T-cell (primary cell): ENCODE data around the gene MYBPHL. TPM values are rescaled to one million over a fixed set of nuclear protein-coding genes. Genes with fewer than 3 reads are reported as not detected.

Source experiments
- ATAC-seq, 4 experiments: fragments of 200-7000 bp in 3 of 4; fragments of 150-1000 bp in 1 of 4; cut with Tn5 transposase; replicated peaks in 1 of 4; 1 replicate in 3 of 4; 2 replicates in 1 of 4; pipeline ENCODE4 v1.10.0; 2021; ENCODE audit warnings: moderate library complexity in 3 of 4, mild to moderate bottlenecking in 2 of 4, moderate number of reproducible peaks in 1 of 4
- CTCF ChIA-PET, 2 donors: fragments of 300-600 bp; sonication (Branson Sonifier 250); formaldehyde crosslinking; loops; one replicate each; lab custom pipeline; 2022; ENCODE audit warnings: antibody characterized with exemption in 2 of 2; lab: Charles Lee
- POLR2A ChIA-PET, 2 donors: fragments of 300-600 bp; sonication (Branson Sonifier 250); formaldehyde crosslinking; loops; one replicate each; lab custom pipeline; 2022; ENCODE audit warnings: antibody characterized with exemption in 2 of 2; lab: Charles Lee
- DNase-seq, 35 experiments: peaks; one replicate each; pipeline versions ENCODE4 v3.0.0 to v3.0.0-alpha.2; 2013 to 2023
- H3K27ac ChIP-seq: one replicate; pipeline ENCODE4 v1.5.1; 2013; ENCODE audit warnings: low read length
- H3K27me3 ChIP-seq, 2 experiments: replicated peaks in 1 of 2; 1 replicate in 1 of 2; 2 replicates in 1 of 2; pipeline versions ENCODE4 v1.6.1 to v1.7.0; 2013; ENCODE audit warnings: low read length in 1 of 2, mixed read lengths in 1 of 2; ENCODE audit not compliant: control insufficient read depth in 2 of 2, insufficient read depth in 2 of 2; ENCODE audit errors: extremely low read depth in 1 of 2
- H3K36me3 ChIP-seq, 2 donors: 1 replicate in 1 of 2; 2 replicates in 1 of 2; pipeline versions ENCODE4 v1.6.1 to v1.7.0; 2013; ENCODE audit warnings: low read length in 1 of 2; ENCODE audit not compliant: control insufficient read depth in 2 of 2, insufficient read depth in 1 of 2; ENCODE audit errors: extremely low read depth in 1 of 2
- H3K4me1 ChIP-seq, 2 experiments: 1 replicate in 1 of 2; 2 replicates in 1 of 2; pipeline versions ENCODE4 v1.6.1 to v1.7.0; 2013; ENCODE audit warnings: low read length in 2 of 2, mixed read lengths in 1 of 2; ENCODE audit not compliant: insufficient read depth in 2 of 2, control insufficient read depth in 1 of 2; ENCODE audit errors: extremely low read depth in 1 of 2
- H3K4me3 ChIP-seq, 2 donors: 1 replicate in 1 of 2; 2 replicates in 1 of 2; pipeline versions ENCODE4 v1.5.1 to v1.7.0; 2013; ENCODE audit warnings: mild to moderate bottlenecking in 2 of 2, low read length in 1 of 2, moderate library complexity in 1 of 2; ENCODE audit not compliant: control insufficient read depth in 1 of 2; ENCODE audit errors: extremely low read depth in 1 of 2
- H3K9me3 ChIP-seq: 2 replicates; pipeline ENCODE4 v1.7.0; 2013
- H3K27ac Mint-ChIP-seq, 2 donors: one replicate each; pipeline ENCODE4 v1.8.0; 2020 to 2021; ENCODE audit warnings: mild to moderate bottlenecking in 2 of 2, mixed read lengths in 2 of 2
- H3K27me3 Mint-ChIP-seq, 2 donors: one replicate each; pipeline ENCODE4 v1.8.0; 2021 to 2022; ENCODE audit warnings: mixed read lengths in 2 of 2
- H3K36me3 Mint-ChIP-seq: one replicate; pipeline ENCODE4 v1.8.0; 2021; ENCODE audit warnings: mixed read lengths
- H3K4me1 Mint-ChIP-seq, 3 donors: one replicate each; pipeline ENCODE4 v1.8.0; 2020 to 2022; ENCODE audit warnings: mixed read lengths in 3 of 3, mild to moderate bottlenecking in 1 of 3
- H3K4me3 Mint-ChIP-seq, 3 donors: one replicate each; pipeline ENCODE4 v1.8.0; 2020 to 2022; ENCODE audit warnings: mild to moderate bottlenecking in 3 of 3, mixed read lengths in 3 of 3, moderate library complexity in 3 of 3
- H3K9me3 Mint-ChIP-seq, 3 donors: one replicate each; pipeline ENCODE4 v1.8.0; 2020 to 2022; ENCODE audit warnings: mixed read lengths in 3 of 3
- WGBS: methylation state at CpG from one replicate; pipeline ENCODE4 v1.1.5; 2013; ENCODE audit warnings: missing lambda C conversion rate; ENCODE audit not compliant: insufficient coverage; 5-methylcytosine and 5-hydroxymethylcytosine counted together
- total RNA-seq, 35 experiments: library from RNA in 6 of 35; stranded (reverse) in 6 of 35; fragments of 120-200 nt in 1 of 35; gene quantifications; one replicate each; pipeline versions ENCODE4 v1.2.1 to v1.2.4 and lab custom pipeline; 2013 to 2026

Gene MYBPHL
- total RNA-seq, 5 donors from 2014 or later (not counting 1 experiment from before 2014, with no cell fraction given), result not detected

- Histone ChIP-seq H3K27me3 (peaks cover 0 to 35% of the 10 kb centered on the region in 2 experiments), H3K4me1 (no peaks in the 10 kb centered on the region), H3K27ac (no peak overlapping the region), H3K9me3 (no peaks in the 10 kb centered on the region), H3K36me3 (no peaks in the 10 kb centered on the region), H3K4me3 (no peak overlapping the region)
- POLR2A ChIA-PET, result no interaction called here
- no peak overlapping the region for H3K27ac Mint-ChIP-seq
- no peak for ATAC-seq
- H3K4me3 Mint-ChIP-seq, result no peak overlapping the region
- no peaks in the 10 kb centered on the region for H3K9me3 Mint-ChIP-seq
- H3K4me1 Mint-ChIP-seq, result no peaks in the 10 kb centered on the region
- DNase-seq, result no peak
- CTCF ChIA-PET, result no interaction called here
- 69% methylated on average over 4 of the region's 5 CpGs for WGBS
- no peaks in the 10 kb centered on the region for H3K36me3 Mint-ChIP-seq
- H3K27me3 Mint-ChIP-seq, result peaks cover 4 to 21% of the 10 kb centered on the region in 2 donors
Observed at GRCh38 chr1:109301874-109302273, 4.9 kb downstream of the MYBPHL start.

- WGBS, result 72% methylated on average over 11 of the region's 16 CpGs
- H3K9me3 ChIP-seq, result no peaks in the 10 kb centered on the region
- no peaks in the 10 kb centered on the region for H3K9me3 Mint-ChIP-seq
- H3K4me3 Mint-ChIP-seq, result no peak overlapping the region
- no peak overlapping the region for H3K27ac Mint-ChIP-seq
- peaks cover 5 to 27% of the 10 kb centered on the region in 2 donors for H3K27me3 Mint-ChIP-seq
- ATAC-seq (no peak), DNase-seq (no peak)
- no peaks in the 10 kb centered on the region for H3K4me1 Mint-ChIP-seq
- CTCF ChIA-PET, result no interaction called here
- H3K36me3 Mint-ChIP-seq, result no peaks in the 10 kb centered on the region
- H3K36me3 ChIP-seq, result no peaks in the 10 kb centered on the region
- peaks cover 0 to 41% of the 10 kb centered on the region in 2 experiments for H3K27me3 ChIP-seq
- no peak overlapping the region for H3K4me3 ChIP-seq
- POLR2A ChIA-PET, result no interaction called here
- H3K4me1 ChIP-seq, result no peaks in the 10 kb centered on the region
- no peak overlapping the region for H3K27ac ChIP-seq
Observed at GRCh38 chr1:109300650-109301151, 6.1 kb downstream of the MYBPHL start.

- Histone ChIP-seq H3K27me3 (peaks cover 0 to 40% of the 10 kb centered on the region in 2 experiments), H3K9me3 (no peaks in the 10 kb centered on the region), H3K4me3 (no peak overlapping the region), H3K4me1 (no peaks in the 10 kb centered on the region), H3K27ac (no peak overlapping the region), H3K36me3 (no peaks in the 10 kb centered on the region)
- 88% methylated on average over 17 of the region's 20 CpGs for WGBS
- ChIA-PET CTCF (no interaction called here), POLR2A (no interaction called here)
- Mint-ChIP-seq H3K4me3 (no peak overlapping the region), H3K36me3 (no peaks in the 10 kb centered on the region), H3K27ac (peak overlapping the region in 1 of 2 donors; percentile 20), H3K4me1 (no peaks in the 10 kb centered on the region), H3K9me3 (no peaks in the 10 kb centered on the region), H3K27me3 (peaks cover 8 to 29% of the 10 kb centered on the region in 2 donors)
- no peak for DNase-seq
- no peak for ATAC-seq
Observed at GRCh38 chr1:109299558-109300343, 7.1 kb downstream of the MYBPHL start.

DNA sequence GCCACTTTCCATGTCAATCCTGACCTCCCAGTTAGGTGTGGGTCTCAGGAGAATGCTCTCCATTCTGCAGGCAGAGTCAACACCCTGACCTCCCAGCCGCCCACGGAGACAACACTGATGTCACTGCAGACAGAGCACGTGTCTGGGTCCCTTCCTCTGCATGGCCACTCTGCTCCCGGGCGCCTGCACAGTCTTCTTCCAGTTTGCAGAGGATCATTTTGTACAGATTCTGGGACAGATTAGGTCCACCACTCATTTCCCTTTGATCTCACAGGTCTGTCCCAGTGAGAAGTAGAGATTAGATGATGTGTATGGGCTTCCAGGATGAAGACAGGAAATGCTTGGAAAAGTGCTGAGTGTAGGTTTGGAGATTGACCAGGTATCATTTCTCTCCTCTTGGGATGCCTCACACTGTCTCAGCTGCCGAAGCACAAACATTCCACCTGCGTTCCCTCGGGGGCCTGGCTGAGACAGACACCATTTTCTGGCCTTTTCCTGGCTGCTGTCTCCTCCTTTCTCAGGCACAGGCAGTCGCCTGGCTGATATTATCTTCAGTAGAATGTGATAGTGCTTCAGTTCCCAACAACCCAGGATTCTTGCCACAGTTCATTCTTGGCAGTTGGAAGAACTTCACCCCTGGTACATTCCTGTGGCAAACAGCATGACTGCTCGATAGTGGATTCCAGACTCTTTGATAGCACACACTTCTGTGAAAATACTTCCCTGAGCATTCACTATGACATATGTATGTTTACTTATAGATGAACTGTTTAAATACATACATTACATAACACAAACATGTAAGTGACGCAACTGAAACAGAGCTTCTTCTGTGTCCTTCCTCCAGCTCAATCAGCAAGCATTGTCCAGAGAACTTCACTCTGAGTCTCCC is 7.9 kb downstream of the MYBPHL start:
- H3K36me3 Mint-ChIP-seq, result no peaks in the 10 kb centered on the region
- H3K4me1 ChIP-seq, result no peaks in the 10 kb centered on the region
- ChIA-PET CTCF (no interaction called here), POLR2A (no interaction called here)
- DNase-seq (no peak), ATAC-seq (no peak)
- H3K27me3 ChIP-seq, result peaks cover 0 to 40% of the 10 kb centered on the region in 2 experiments
- no peak overlapping the region for H3K27ac Mint-ChIP-seq
- WGBS, result 66% methylated on average over 7 of the region's 11 CpGs
- no peaks in the 10 kb centered on the region for H3K9me3 ChIP-seq
- no peaks in the 10 kb centered on the region for H3K36me3 ChIP-seq
- H3K4me3 Mint-ChIP-seq, result no peak overlapping the region
- peaks cover 12 to 30% of the 10 kb centered on the region in 2 donors for H3K27me3 Mint-ChIP-seq
- no peaks in the 10 kb centered on the region for H3K4me1 Mint-ChIP-seq
- H3K9me3 Mint-ChIP-seq, result no peaks in the 10 kb centered on the region
- no peak overlapping the region for H3K4me3 ChIP-seq
- H3K27ac ChIP-seq, result no peak overlapping the region

DNA sequence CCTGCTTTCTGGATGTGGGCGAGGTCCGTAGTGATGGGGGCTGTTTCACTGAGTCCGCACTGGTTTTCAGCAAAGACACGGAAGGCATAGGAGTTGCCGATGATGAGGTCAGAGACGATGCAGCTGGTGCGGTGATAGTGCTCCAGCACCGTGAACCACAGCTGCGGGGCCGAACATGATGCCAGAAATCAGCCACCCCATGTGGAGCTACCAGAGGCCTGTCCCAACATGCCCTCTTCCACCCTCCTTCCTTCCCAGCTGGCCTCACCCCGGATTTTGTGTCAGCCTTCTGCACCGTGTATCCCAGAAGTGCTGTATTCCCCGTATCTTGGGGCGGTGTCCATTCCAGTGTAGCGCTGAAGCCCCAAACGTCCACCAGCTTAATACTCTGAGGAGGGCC is 10.0 kb downstream of the MYBPHL start:
- ATAC-seq, result no peak
- H3K27ac Mint-ChIP-seq, result no peak overlapping the region
- peaks cover 12 to 34% of the 10 kb centered on the region in 2 donors for H3K27me3 Mint-ChIP-seq
- H3K4me1 Mint-ChIP-seq, result no peaks in the 10 kb centered on the region
- Histone ChIP-seq H3K27ac (no peak overlapping the region), H3K4me1 (no peaks in the 10 kb centered on the region), H3K36me3 (no peaks in the 10 kb centered on the region), H3K27me3 (peaks cover 0 to 46% of the 10 kb centered on the region in 2 experiments), H3K4me3 (no peak overlapping the region), H3K9me3 (no peaks in the 10 kb centered on the region)
- WGBS, result 92% methylated on average over 15 of the region's 16 CpGs
- H3K36me3 Mint-ChIP-seq, result no peaks in the 10 kb centered on the region
- CTCF ChIA-PET, result no interaction called here
- POLR2A ChIA-PET, result no interaction called here
- H3K9me3 Mint-ChIP-seq, result no peaks in the 10 kb centered on the region
- no peak overlapping the region for H3K4me3 Mint-ChIP-seq
- DNase-seq, result no peak

- Histone ChIP-seq H3K36me3 (no peaks in the 10 kb centered on the region), H3K27ac (no peak overlapping the region), H3K9me3 (no peaks in the 10 kb centered on the region), H3K4me3 (no peak overlapping the region), H3K4me1 (no peaks in the 10 kb centered on the region), H3K27me3 (peaks cover 0 to 45% of the 10 kb centered on the region in 2 experiments)
- Mint-ChIP-seq H3K36me3 (no peaks in the 10 kb centered on the region), H3K4me3 (no peak overlapping the region), H3K4me1 (no peaks in the 10 kb centered on the region), H3K9me3 (no peaks in the 10 kb centered on the region), H3K27me3 (peaks cover 12 to 34% of the 10 kb centered on the region in 2 donors), H3K27ac (no peak overlapping the region)
- POLR2A ChIA-PET, result interaction anchor here in 1 of 2 donors (0.6 kb wide), 1 partner anchor 83 kb away, joined by 6 read pairs; no protein-coding TSS in a partner anchor
- DNase-seq (no peak), ATAC-seq (no peak)
- WGBS, result 82% methylated on average over 11 of the region's 12 CpGs
- CTCF ChIA-PET, result interaction anchor here in 1 of 2 donors (0.7 kb wide), 1 partner anchor 237 kb away, joined by 4 read pairs; no protein-coding TSS in a partner anchor
Observed at GRCh38 chr1:109295712-109296415, 10.9 kb downstream of the MYBPHL start.
